ENCODE measurements around the gene SGMS1.
"Not testable (repeated sequence)": the region's sequence is repeated elsewhere in the genome, so short reads cannot be mapped to it uniquely, and the experiment has no call there.

The SGMS1 gene

DNA sequence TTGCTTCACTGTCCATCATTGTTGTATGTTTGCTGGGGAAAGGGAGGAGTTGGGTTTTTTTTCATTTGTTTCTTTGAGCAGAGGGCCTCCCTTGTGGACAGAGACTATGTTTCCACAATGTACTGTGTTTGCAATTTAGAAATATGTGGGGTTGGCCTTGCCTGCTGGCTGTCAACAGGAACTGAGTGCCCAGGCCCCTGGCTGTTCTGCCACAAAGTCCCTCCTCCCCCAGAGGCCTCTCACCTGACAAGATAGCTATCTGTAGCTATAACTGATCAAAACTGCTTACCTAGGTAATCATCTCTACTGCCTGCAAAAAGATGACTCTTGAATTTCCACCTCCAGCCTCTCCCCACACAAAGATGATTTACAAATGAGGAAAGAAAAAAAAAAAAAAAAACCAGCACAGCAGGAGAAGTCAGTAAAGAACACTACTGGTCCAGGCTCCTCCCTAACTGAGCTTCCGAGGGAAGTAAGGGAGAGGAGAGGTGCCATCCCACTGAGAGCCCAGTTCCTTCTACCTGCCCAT lies 121.8 kb downstream of the SGMS1 start:
- DNase-seq: no peak

DNA sequence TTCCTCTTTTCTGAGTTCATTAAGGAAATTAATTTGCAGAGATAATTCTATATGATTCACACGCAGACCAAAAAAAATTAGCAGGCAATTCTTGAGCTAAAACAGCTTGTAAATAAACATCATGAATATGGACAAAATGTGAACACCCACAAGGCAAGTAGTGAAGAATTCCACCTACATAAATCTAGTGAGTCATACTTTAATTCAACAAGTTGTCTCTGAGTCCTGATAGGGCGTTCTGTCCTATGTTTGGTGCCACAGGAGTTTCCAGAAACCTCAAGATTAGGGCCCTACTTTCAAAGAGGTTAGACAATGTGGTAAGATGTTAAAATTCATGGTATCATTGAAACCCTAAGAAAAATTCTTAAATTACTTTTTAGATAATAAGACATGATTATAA lies 122.3 kb downstream of the SGMS1 start:
- DNase-seq: no peak

DNA sequence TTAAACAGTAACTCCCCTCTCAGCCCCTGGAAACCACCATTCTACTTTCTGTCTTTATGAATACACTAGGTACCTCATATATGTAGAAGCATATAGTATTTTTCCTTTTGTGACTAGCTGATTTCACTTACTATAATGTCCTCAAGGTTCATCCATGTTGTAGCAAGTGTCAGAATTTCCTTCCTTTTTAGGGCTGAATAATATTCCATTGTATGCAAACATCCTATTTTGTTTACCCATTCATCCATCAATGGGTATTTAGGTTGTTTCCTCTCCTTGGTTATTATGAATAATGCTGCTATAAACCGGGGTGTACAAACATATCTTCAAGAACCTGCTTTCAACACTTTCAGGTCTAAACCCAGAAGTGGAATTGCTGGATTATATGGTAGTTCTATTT lies 125.3 kb downstream of the SGMS1 start:
- DNase-seq: no peak

DNA sequence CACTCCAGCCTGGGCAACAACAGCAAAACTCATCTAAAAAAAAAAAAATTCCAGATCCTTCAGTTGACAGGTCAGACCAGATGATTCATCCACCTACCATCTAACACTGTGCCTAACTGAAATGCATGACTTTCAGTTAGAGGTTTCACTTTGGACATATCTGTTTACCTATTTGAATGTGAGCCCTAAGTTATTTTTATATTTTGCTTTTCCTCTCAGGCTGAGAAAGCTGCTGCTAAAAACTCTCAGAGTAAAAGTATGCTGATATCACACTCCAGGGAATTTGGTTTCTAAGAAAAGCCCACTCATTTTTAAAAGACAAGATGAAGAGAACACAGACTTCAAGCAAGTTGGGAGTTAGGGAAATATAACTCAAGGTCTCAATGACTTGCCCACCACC lies 126.0 kb downstream of the SGMS1 start:
- DNase-seq: no peak

DNA sequence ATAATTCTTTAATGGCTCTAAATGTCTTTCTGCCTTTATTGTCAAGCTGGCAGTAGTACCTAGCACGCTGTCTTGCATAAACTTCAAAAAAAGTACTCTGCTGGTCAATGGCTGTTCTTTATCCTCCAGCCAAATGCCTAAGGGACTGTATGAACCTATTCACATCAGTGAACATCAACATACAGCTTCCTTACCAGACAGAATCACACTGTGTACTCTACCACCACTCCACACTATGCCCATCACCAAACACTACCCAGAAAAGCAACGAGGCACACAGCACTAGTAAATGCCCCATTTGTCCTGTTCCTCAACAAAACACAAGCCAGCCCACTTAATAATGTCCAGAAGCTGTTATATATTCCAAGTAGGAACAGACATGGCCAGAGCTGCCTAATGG lies 127.5 kb downstream of the SGMS1 start:
- DNase-seq: no peak

DNA sequence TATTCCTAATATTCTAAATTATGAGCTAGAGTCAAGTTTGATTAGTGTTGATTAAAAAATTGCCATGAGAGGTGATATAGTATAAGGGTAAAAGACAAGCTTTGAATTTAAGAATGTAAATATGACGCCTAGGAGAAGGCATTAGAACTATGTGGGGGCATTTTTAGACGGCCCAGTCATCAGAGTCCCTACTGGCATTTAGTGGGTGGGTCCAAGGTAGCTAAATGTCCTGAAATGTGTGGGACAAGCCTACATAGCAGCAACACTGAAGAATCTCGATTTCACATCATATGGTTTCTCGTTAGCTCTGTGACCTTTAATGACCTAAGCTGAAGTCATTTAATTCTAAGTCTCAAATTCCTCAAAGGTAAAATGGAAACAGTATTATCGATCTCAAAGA lies 133.5 kb downstream of the SGMS1 start:
- no peak for DNase-seq

DNA sequence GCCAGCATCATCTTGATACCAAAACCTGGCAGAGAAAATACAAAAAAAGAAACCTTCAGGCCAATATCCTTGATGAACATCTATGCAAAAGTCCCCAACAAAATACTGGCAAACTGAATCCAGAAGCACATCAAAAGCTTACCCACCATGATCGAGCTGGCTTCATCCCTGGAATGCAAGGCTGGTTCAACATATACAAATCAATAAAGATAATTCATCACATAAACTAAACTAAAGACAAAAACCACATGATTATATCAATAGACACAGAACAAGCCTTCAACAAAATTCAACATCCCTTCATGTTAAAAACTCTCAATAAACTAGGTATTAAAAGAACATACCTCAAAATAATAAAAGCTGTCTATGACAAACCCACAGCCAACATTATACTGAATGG lies 139.2 kb downstream of the SGMS1 start:
- not testable (repeated sequence) for DNase-seq

DNA sequence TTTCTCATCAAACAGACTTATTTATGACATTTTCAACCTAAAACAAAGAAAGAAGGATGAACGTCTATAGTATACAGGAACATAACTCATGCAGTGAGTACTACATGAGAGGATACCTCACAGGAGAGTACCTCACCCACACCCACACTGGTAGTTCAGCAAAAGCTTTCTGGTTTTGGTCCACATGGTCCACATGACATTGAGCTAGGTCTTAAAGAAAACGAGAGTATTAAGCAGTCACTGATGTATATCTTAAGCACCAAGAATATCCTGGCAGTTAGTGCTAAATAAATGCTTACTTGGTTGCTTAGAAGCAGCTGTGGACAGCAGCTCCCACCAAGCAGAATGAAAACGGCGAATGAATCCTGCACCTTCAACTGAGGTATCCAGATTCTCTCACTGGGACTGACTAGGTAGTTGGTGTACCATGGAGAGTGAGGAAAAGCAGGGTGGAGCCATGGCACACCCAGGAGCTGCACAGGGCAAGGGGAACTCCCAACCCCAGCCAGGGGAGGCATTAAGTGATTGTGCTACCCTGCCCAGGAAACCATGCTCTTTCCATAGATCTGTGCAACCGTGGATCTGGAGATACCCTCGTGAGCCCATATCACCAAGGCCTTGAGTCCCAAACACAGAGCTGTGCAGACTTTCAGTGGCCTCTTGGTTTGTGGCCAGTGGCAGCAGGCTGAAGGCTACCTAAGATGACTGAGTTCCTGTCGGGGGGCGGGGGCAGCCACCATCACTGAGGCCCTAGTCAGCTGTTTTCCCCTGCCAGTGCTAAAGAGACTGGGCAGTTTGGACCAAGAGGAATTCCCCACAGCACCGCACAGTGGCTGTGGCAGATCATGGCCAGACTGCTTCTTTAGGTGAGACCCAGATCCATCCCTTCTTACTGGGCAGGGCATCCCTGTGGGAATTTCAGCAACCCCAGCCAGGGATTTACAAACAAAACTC lies 143.4 kb downstream of the SGMS1 start:
- DNase-seq: no peak

DNA sequence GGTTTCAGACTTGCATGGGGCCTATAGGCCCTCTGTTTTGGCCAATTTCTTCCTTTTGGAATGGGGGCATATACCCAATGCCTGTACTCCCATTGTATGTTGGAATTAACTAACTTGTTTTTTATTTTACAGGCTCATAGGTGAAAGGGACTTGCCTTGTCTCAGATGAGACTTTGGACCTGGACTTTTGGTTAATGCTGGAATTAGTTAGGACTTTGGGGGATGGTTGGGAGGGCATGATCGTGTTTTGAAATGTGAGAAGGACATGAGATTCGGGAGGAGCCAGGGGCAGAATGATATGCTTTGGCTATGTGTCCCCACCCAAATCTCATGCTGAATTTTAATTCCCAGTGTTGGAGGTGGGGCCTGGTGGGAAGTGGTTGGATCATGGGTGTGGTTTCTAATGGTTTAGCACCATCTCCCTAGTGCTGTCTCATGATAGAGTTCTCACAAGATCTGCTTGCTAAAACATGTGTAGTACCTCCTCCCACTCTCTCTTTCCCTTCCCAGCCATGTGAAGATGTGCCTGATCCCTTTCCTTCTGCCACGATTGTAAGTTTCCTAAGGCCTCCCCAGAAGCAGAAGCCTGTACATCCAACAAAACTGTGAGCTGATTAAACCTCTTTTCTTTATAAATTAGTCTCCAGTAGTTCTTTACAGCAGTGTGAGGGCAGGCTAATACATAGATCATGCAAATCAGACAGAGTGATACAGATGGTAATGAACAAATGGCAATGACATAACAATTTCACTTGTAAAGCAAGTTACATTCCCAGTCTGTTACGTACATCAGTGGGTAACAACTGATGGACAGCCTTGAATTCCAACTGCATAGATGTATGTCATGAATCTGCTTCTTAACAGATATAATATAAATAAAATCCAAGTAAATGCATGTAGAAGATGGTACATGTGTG lies 146.2 kb downstream of the SGMS1 start:
- no peak for DNase-seq

DNA sequence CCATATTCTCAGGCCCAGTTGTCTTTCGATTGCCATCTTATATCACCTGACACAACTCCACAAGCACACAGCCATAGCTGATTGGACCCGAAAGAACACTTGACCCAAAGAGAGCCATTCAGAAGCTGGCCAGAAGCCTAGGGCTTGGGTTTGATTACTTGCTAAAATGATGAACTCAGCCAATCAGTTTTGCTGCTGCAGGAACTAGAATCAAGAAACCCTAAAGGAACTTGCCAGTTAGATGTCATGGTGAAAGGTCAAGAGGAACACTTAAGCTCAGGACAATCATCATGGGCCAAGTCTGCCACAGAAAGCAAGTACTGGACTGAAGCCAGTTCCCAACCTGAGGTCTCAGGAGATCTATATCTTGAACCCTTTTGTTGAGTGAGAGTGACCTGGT lies 150.0 kb downstream of the SGMS1 start:
- DNase-seq: no peak

DNA sequence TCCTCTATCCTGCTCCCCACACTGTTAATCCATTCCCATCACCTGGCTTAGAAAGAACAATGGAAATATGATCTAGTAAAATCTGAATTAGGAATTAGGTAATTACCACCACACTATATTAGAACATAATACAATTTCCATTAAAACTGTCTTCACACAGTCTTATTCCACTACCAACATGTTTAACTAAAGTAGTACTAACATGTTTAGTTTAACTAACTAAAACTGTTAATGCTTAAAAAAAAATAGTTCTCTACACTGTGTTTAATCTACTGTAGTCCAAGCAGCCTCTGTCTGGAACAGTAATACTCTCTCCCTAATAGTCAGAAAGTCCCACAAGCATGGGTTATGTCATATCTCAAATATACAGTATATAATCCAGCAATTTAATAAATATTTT lies 150.8 kb downstream of the SGMS1 start:
- no peak for DNase-seq

DNA sequence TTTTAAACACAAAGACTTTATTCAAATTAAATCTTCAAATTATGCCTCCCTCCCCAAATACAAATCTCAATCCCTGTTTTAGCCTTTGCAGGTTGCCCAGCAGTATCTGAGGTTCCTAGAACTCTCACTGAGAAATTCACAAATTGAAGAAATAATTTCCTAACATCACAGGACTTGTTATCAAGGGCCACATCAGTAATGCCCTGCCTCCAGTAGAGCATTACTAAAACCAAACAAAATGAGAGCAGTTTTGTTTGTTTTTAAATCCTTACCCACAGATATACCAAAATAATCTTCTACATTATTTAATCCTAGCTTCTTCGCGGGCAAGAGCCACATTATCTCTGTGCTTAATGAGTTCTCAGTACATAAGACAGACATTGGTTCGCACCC lies 152.2 kb downstream of the SGMS1 start:
- no peak for DNase-seq

DNA sequence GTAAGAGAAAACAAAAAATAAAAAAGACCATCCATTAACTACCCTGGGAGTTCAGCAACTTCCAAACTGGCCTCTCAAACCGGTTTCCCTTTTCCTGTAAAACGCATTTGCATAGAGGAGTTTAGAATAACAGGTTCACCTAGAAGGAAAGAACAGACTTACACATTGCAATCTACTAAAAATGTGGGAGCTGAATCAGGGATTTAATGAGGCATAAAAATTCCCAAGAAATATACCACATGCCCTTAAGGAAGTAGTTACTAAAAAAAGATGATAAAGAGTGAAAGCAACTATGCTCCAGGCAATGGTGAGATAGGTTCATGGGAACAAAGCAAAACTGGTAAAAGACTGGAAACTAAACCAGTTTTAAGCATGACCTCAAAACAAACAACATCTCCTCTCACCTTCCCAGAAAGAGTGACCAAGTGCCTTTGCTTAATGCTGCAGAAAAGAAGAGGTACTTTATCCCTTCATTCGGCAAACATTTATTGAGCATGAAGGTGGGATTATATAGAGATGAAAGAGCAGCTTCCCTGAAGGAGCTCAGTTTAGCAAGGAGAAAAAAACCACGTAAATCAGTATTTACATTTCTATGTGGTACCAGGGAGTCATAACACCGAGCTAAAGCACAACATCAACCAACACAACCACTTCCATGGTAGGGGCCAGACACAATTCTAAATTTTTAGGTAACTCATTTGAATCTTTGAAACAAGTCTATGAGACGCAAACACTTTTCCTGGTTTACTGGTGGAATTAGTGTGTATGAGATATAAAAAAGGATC lies 152.8 kb downstream of the SGMS1 start:
- DNase-seq: no peak

DNA sequence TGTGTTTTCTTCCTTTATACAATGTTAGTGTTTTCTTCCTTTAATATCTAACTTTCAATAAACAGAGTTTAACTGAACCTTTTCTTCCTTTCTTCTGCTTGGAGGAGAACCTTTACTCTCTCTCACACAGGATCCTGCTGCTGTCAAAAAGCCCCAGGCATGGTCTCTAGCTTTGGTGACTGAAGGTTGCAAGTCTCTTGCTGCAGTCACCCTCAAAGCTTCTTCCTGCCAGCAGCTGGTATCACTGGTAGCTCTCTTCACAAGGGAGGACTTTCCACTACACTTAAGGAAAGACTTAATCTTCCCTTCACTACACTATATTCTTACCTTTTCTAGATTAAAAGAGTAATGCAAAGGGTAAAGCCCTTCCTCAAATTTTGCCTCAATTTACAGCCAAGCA lies 153.4 kb downstream of the SGMS1 start:
- DNase-seq: no peak

DNA sequence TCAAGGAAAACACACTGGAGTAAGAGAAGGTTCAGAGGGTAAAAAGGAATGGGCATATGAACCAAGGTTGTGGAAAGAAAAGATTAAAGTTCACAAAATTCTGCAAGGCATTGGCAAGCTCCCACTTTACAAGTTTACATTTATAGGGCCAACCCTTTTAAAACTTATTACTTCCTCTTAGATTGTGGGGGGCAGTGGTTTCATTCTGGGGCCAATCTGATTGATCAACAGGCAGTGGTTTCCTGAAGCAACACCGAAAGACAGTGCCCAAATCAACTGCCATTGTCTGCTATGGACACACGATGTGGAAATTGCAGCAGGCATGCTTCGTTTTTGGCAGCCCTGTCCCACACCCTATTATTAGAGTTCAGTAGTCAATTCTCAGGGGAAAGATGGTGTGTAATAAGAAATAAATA lies 154.0 kb downstream of the SGMS1 start:
- no peak for DNase-seq

DNA sequence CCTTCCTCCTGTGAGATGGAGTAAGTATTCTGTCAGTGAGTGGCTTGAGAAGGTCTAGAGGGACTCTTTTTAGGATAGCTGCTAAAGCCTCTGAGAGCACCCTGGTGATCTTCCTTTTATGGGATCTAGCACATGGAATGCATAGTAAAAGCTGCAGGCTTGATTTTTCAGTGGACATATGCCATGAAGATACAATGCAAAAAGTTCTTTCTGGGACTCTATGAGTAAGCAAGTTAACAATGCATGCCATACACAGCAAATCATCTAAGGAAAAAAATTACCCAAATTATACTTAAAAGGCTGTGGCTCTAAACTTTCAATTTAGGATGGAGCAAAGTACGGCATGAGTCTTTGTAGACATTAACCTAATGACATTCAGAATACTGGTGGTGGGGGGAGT lies 154.5 kb downstream of the SGMS1 start:
- no peak for DNase-seq

DNA sequence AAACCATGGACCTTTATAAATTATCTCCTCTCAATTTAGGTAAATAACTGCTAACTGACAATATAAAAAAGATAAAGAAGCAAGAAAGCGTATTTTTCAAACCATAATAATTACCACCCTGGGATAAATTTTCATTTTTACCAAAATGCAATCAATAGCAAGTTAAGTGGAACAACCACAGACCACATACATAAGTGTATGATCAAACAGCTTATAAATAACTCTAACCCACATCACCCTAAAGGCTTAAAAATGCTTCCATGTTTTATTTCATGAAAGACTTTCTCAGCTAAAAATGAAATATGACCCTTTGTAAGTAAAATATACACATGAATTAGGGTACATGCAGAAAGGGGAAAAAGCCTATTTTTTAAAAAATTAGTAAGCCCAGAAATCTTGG lies 156.5 kb downstream of the SGMS1 start:
- DNase-seq: no peak

DNA sequence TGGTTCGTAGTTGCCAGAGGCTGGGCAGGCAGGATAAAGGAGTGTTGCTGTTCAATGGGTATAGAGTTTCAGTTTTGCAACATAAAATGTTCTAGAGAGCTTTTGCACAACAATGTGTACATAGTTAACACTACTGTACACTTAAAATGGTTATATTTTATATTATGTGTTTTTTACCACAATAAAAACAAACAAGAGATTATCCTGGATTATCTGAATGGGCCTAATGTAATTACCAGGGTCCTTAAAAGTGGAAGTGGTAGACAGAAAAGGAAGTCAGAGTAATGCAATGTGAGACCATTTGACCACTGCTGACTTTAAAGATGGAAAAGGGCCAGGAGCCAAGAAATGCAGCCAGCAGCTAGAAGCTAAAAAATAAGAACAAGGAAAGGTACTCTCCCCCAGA lies 159.7 kb downstream of the SGMS1 start:
- no peak for DNase-seq

DNA sequence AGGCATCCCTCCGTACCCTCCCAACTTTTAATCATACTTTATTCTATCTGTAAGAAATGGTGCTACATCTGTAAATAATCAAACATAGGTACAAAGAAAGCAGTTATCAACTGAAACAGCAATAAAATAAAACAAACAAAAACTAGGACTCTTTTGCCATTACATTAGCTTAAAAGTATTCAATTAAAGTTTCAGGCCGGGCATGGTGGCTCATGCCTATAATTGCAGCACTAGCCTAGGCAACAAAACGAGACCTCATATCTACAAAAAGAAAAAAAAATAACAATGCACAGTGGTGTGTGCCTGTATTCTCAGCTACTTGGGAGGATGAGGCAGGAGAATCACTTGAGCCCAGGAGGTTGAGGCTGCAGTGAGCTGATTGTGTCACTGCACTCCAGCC lies 161.9 kb downstream of the SGMS1 start:
- no peak for DNase-seq

DNA sequence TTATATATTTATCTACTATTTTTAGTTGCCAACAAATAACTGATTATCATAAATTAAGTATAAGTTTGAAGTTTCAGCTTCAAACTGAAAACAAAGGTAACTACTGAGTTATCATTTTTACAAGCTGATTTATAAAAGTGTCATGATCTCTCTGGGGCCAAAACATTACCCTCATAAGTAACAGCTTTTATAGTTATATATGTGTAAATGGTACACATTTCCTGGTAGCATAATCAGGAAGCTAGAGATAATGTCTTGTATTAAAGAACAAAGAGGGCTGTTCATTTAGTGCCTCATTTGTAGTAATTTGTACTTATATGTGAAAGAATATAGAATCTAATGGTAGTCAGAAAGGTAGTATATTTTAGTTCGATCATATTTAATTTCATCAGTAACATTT lies 162.6 kb downstream of the SGMS1 start:
- no peak for DNase-seq

DNA sequence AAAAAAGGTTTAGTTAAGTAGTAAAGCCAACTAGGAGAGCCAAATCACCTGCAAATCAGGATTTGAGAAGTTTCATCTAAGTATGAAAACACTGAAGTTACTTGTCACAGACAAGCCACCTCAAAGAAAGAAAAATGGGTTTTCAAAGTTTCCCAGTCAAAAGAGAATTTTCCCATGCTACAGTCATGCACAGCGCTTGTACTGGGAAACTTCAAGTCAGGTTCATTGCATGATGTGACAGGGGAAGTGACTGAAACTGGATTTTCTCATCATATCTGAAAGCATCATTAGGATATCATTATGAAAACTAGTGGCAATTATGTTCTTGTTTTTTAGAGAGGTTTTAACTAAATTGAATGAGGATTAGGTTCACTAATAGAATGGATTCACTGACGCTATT lies 167.0 kb downstream of the SGMS1 start:
- no peak for DNase-seq

DNA sequence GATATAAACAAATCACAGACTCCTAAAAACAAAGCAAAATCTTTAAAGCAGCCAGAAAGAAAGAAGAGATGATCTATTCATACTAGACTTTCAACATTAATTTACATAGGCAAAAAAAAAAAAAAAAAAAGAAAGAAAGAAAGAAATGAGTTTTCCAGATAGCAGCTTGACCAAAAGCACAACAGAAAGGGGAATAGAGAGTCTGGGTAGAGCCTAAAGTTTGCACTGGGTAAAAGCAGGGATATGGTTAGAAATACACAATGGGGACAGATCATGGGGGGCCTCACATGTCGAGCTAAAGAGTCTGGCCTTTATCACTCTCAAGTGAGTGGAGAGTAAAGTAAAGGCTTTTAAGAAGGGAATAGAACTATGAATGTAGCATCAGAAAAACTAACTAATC lies 169.8 kb downstream of the SGMS1 start:
- no peak for DNase-seq

DNA sequence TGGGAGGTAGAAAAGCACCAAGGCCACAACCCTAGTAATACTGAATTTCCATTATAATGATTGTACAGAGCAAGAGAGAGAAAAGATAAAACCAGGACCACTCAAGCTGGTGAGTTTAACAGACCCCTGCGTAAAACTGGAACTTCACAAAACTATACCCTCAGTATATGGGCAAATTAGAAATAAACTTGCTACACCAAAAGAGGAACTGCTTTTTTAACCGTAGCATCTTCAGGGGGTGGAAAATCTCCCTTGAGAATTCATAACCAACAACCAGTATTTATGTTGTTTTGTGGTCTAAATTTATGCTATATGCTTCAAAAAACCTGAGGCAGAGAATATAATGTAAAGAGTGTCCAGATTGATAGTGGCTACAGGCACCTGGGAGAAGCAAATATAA lies 171.2 kb downstream of the SGMS1 start:
- DNase-seq: no peak

Measured in stimulated activated CD4-positive, alpha-beta T cell treated with anti-CD3 and anti-CD28 coated beads, Interleukin-4, amount 100 ng/mL, for 1 hour (primary cell).